SK-N-SH (cell line): Measurements from ENCODE around the gene TMEM131.

ENCODE experiments used
- CHD2 ChIP-seq: fragments of 150-350 bp; IDR thresholded peaks from 2 replicates; pipeline ENCODE4 v1.6.1; 2018; ENCODE audit warnings: low read length; ENCODE audit not compliant: partially characterized antibody
- EP300 ChIP-seq, 2 experiments: IDR thresholded peaks; 2 replicates each; pipeline versions ENCODE4 v1.4.0 to v1.6.1; 2012; ENCODE audit warnings: borderline replicate concordance in 1 of 2, low read depth in 1 of 2, low read length in 1 of 2
- EZH2phosphoT487 ChIP-seq: fragments of 200-600 bp; sonication (generic); IDR thresholded peaks from 2 replicates; pipeline ENCODE4 v1.6.1; 2017; ENCODE audit warnings: low read depth, mixed run types, mild to moderate bottlenecking, antibody characterized with exemption, moderate library complexity, borderline replicate concordance
- SIN3A ChIP-seq: IDR thresholded peaks from 2 replicates; pipeline ENCODE4 v1.6.1; 2012; ENCODE audit warnings: low read depth, mild to moderate bottlenecking, low read length, moderate library complexity, borderline replicate concordance
- TAF1 ChIP-seq: IDR thresholded peaks from 2 replicates; pipeline ENCODE4 v1.6.1; 2012; ENCODE audit warnings: low read depth, mild to moderate bottlenecking, low read length, moderate library complexity, borderline replicate concordance
- YY1 ChIP-seq: IDR thresholded peaks from 2 replicates; pipeline ENCODE4 v1.4.0; 2012; ENCODE audit warnings: low read depth, mild to moderate bottlenecking
- TF ChIP-seq, protein P1 (sequence below): fragments of 200-600 bp; sonication (generic); IDR thresholded peaks from 2 replicates; pipeline ENCODE4 v1.6.1; 2017; ENCODE audit warnings: antibody characterized with exemption, mild to moderate bottlenecking, moderate library complexity

- TF ChIP-seq, protein P1, sequence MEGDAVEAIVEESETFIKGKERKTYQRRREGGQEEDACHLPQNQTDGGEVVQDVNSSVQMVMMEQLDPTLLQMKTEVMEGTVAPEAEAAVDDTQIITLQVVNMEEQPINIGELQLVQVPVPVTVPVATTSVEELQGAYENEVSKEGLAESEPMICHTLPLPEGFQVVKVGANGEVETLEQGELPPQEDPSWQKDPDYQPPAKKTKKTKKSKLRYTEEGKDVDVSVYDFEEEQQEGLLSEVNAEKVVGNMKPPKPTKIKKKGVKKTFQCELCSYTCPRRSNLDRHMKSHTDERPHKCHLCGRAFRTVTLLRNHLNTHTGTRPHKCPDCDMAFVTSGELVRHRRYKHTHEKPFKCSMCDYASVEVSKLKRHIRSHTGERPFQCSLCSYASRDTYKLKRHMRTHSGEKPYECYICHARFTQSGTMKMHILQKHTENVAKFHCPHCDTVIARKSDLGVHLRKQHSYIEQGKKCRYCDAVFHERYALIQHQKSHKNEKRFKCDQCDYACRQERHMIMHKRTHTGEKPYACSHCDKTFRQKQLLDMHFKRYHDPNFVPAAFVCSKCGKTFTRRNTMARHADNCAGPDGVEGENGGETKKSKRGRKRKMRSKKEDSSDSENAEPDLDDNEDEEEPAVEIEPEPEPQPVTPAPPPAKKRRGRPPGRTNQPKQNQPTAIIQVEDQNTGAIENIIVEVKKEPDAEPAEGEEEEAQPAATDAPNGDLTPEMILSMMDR = no peak
- TF ChIP-seq YY1 = no peak
- TF ChIP-seq SIN3A = no peak
- no peak for TF ChIP-seq TAF1
- TF ChIP-seq EP300 (IDR thresholded peaks at IDR 0.05; ENCODE audit: borderline replicate concordance in 1 of 2, low read depth in 1 of 2, low read length in 1 of 2) = no peak
- TF ChIP-seq CHD2 = no peak
- no peak for TF ChIP-seq EZH2phosphoT487
Observed at GRCh38 chr2:97997784-97998392, 2.1 kb upstream of the TMEM131 start.
